NCI-H1930 (cell line): Measurements from ENCODE around the gene PTGS2.
"Not testable (repeated sequence)": the region's sequence is repeated elsewhere in the genome, so short reads cannot be mapped to it uniquely, and the experiment has no call there.

Experiments
- DNase-seq, 2 experiments: peaks; one replicate each; lab custom pipeline; 2025; lab: John Stamatoyannopoulos, UW

Gene PTGS2

GRCh38 chr1:186670297-186671135 lies 9.7 kb downstream of the PTGS2 start:
- DNase-seq, result no peak

DNA sequence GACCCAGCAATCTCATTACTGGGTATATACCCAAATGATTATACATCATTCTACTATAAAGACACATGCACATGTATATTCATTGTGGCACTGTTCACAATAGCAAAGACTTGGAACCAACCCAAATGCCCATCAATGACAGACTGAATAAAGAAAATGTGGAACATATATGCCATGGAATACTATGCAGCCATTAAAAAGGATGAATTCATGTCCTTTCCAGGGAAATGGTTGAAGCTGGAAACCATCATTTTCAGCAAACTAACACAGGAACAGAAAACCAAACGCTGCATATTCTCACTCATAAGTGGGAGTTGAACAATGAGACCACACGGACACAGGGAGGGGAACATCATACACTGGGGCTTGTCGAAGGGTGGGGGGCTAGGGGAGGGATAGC lies 10.4 kb downstream of the PTGS2 start:
- DNase-seq, result not testable (repeated sequence)

GRCh38 chr1:186664217-186664616 lies 16.0 kb downstream of the PTGS2 start:
- DNase-seq, result not testable (repeated sequence)

GRCh38 chr1:186662752-186663151 lies 17.5 kb downstream of the PTGS2 start:
- no peak for DNase-seq

DNA sequence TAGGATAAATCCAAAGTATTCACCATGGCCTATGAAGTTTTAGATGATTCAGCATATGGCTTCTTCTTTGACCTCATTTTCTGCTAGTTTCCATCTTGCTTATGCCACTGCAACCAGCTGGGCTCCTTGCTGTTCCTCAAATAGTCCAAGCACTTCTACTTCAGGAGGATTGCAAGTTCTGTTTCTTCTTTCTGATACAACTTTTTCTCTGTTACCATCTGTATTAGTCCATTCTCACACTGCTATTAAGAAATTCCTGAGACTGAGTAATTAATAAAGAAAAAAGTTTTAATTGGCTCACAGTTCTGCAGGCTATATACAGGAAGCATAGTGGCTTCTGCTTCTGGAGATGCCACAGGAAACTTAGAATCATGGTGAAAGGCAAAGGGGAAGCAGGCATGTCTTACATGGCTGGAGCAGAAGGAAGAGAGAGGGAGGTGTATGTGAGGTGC lies 20.3 kb downstream of the PTGS2 start:
- no peak for DNase-seq

- DNase-seq, result no peak
These were observed 21.2 kb downstream of the PTGS2 start for GRCh38 chr1:186658999-186659398.

- DNase-seq, result no peak
These were observed 22.7 kb downstream of the PTGS2 start for GRCh38 chr1:186657481-186657880.

GRCh38 chr1:186655876-186656275 lies 24.3 kb downstream of the PTGS2 start:
- DNase-seq, result no peak

DNA sequence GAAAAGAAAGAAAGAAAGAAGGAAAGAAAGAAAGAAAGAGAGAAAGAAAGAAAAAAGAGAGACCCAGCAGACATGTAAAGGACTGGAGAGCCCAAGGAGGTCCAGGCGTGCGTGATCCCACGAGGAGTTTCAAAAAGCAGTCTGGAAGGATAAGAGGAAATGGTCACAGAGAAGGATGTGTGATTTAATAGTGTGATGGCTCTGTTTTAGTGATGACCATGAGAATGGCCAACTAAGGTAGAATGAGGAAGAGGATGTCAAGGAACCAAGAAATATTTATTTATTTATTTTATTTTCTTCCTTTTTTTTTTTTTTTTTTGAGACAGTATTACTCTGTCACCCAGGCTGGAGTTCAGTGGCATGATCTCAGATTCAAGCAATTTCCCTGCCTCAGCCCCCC lies 25.5 kb downstream of the PTGS2 start:
- DNase-seq, result no peak

DNA sequence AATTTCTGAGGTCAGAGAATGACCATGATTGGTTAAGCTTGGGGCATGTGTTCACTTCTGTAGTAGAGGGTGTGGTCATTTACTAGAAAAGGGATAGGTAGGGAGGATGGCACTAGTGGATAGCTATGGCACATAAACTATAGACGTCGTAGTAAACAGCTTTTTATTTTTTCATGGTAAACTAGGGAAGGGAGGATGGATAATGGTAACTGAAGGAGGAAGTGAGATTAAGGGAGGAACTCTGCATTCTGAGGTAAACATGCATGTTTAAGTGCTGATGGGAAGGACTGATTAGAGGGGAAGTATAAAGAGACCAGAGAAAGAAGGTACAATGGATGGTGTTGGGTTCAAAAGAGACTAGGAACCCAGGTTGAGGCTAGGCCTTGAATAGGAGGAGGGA lies 26.9 kb downstream of the PTGS2 start:
- no peak for DNase-seq

DNA sequence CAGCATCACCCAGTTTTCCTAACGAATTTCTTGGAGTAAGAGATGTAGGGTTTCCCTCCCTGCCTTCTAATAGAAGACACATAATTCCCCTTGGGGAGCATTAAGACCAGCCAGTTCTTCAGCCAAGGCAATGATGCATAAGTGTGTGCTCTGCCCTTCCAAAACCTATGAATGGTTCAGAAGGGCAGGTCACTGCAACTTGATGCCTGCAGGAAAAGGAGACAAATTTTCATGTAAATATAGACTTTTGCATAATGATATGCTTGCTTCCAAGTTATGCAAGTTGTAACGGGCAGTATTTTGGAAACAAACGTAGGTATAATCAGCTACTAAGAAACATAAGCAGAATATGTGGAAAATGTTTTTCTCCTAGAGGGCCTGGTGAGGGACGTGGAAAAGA lies 31.6 kb downstream of the PTGS2 start:
- no peak for DNase-seq

GRCh38 chr1:186647985-186648384 lies 32.2 kb downstream of the PTGS2 start:
- DNase-seq, result not testable (repeated sequence)

DNA sequence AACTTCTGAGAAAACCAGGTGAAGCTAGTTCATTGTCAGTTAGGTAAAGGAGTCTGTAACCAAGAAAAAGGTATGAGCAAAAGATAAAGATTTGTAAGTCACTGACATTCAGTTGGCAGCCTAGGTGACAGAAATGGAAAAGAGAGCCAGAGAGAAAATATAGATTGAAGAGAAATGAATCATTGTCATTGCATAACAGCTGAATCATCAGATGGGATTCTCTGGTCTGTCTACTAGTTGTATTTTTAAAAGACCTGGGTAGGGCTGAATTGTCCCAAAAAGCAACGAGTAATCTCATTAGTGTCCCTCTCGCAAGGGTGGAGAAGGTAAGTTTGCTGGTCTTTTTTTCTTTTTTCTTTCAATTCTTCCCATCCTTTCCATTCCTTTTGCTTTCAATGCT lies 36.6 kb downstream of the PTGS2 start:
- DNase-seq, result no peak

GRCh38 chr1:186637567-186637966 lies 42.7 kb downstream of the PTGS2 start:
- not testable (repeated sequence) for DNase-seq

DNA sequence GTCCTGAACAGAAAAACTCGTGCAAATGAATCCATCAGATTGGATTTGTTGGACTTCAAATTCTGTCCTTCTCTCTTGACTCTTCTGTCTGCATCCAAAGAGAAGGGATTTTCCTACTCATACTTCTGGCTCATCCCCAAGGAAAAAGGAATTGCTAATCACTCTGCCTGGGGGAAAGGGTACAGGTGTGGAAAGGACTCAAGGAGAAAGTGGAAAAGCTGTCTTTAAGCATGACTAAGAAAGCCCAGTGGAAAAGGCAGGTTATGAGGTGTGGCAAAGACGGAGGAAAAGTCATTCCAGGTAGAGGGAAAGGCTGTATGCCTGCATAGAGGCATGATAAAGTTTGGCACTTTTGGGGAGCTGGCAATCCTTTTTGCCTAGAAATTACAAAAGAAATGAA lies 43.4 kb downstream of the PTGS2 start:
- no peak for DNase-seq

- no peak for DNase-seq
These were observed 45.7 kb downstream of the PTGS2 start for GRCh38 chr1:186634511-186634910.

DNA sequence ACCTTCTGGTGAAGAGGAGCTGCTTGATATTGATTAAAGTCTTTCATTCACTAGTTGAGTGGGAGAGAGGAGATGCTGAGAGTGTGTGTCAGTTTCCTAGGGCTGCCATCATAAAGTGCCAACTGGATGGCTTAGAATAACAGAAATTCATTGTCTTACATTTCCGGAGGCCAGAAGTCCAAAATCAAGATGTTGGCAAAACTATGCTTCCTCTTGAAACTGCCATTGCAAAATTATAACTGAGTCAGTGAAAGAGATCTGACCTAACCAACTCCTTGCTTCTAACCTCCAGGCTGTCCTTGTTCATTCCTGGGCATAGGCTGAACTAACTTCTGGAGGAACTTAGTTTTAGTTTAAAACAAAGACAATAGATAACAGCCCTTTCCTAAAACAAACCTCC lies 47.1 kb downstream of the PTGS2 start:
- DNase-seq, result no peak

DNA sequence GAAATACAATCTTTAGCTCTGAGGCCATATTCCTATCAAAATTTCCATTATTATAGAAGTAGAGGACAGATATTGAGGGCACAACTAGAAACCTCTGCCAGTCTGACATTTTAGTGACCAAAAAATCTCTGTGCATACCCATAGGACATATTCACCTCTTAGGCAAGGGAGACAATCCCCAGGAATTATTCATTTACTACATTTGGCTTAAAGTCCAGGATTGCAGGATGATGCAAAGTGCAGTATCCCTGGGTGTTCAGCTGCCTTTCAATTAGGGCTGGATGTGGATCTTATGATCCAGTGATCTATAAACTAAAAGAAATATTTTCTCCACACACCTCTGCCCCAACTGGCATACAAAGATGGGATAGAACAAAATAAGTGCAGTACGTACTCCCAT lies 50.9 kb downstream of the PTGS2 start:
- no peak for DNase-seq

GRCh38 chr1:186628910-186629309 lies 51.3 kb downstream of the PTGS2 start:
- DNase-seq, result no peak

DNA sequence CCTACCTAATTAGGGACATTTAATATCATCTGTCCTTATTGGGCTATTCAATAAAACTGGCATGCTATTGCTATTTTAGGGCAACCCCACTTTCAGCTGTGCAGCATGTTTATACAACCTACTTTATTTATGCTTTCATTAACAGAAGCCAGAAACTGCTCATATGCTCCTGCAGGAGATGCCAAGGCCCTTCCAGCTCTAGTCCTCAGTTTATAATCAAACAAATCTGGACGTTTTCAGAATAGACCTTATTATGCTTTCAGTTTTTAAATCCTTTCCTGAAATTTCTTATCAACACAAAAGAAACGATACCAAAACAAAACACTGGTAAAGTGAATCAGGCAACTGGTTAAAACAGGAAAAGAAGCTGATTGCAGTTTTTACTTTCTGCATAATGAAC lies 53.2 kb downstream of the PTGS2 start:
- no peak for DNase-seq

- no peak for DNase-seq
These were observed 53.8 kb downstream of the PTGS2 start for GRCh38 chr1:186626356-186626932.

- DNase-seq, result no peak
These were observed 56.7 kb downstream of the PTGS2 start for GRCh38 chr1:186623551-186623950.
